Astrocyte of the spinal cord (primary cell): Measurements from ENCODE around the gene PDHX.

ENCODE experiments used
- DNase-seq: peaks from one replicate; pipeline ENCODE4 v3.0.0; 2011; ENCODE audit warnings: low read depth, low spot score
- H3K4me3 ChIP-seq: 2 replicates; pipeline ENCODE4 v1.5.1; 2011; ENCODE audit warnings: low read depth, mild to moderate bottlenecking, low read length, moderate library complexity
- in situ Hi-C: cut with HindIII; loops from 2 replicates; pipeline ENCODE4 v1.10.0; 2017; ENCODE audit warnings: low sequenced_read_pairs
- TF ChIP-seq, protein P1 (sequence below): IDR thresholded peaks from 2 replicates; pipeline ENCODE4 v1.5.1; 2012; ENCODE audit warnings: low read depth, mild to moderate bottlenecking, low read length, inconsistent platforms

Gene PDHX

GRCh38 chr11:35011389-35011788, 95.0 kb downstream of the PDHX start:
- DNase-seq: peak; percentile 36
- TF ChIP-seq, protein P1, sequence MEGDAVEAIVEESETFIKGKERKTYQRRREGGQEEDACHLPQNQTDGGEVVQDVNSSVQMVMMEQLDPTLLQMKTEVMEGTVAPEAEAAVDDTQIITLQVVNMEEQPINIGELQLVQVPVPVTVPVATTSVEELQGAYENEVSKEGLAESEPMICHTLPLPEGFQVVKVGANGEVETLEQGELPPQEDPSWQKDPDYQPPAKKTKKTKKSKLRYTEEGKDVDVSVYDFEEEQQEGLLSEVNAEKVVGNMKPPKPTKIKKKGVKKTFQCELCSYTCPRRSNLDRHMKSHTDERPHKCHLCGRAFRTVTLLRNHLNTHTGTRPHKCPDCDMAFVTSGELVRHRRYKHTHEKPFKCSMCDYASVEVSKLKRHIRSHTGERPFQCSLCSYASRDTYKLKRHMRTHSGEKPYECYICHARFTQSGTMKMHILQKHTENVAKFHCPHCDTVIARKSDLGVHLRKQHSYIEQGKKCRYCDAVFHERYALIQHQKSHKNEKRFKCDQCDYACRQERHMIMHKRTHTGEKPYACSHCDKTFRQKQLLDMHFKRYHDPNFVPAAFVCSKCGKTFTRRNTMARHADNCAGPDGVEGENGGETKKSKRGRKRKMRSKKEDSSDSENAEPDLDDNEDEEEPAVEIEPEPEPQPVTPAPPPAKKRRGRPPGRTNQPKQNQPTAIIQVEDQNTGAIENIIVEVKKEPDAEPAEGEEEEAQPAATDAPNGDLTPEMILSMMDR: no peak
- in situ Hi-C loops: no loop called here
- H3K4me3 ChIP-seq: no peak overlapping the region

DNA sequence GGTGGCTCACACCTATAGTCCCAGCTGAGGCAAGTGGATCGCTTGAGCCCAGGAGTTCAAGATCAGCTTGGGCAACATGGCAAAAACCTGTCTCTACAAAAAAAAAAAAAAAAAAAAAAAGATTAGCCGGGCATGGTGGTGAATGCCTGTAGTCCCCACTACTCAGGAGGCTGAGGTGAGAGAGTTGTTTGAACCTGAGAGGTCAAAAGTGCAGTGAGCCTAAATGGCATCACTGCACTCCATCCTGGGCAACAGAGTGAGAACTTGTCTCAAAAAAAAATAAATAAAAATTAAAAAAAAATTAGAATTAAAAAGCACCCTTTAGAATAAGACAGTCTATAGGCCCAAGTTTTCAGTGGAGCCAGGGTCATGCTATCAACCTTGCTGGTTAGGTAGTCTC, 95.5 kb downstream of the PDHX start:
- TF ChIP-seq, protein P1: no peak
- in situ Hi-C loops: no loop called here
- DNase-seq: no peak
- no peak overlapping the region for H3K4me3 ChIP-seq

DNA sequence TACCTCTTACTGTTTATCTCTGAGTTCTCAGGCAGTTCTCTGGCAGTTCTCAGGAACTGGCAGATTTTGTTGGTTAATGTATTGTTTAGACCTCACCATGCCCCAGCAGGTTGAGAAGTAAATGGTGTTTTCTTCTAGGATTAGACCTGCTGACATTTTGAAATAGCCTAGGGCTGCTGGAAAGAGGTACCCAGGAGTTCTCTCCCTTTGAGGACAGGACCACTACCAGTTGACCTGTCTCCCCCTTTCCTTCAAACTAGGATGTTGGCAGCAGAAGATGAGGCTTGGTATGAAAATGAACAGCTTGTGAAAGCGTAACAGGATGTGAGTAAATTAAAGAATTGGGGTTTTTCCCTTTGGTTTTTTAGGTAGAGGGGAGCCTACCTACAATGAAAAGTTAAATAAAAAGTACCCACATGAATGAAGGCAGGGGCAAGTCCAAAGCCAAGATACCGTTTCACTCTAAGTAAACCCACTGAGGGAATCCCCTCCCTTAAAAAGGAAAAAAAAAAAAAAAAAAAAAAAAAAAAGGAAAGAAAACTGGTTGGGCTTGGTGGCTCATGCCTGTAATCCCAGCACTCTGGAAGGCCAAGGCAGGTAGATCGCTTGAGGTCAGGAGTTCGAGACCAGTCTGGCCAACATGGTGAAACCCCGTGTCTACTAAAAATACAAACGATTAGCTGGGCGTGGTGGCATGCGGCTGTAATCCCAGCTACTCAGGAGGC, 96.2 kb downstream of the PDHX start:
- TF ChIP-seq, protein P1: no peak
- no peak for DNase-seq
- in situ Hi-C loops: no loop called here
- H3K4me3 ChIP-seq: no peak overlapping the region

DNA sequence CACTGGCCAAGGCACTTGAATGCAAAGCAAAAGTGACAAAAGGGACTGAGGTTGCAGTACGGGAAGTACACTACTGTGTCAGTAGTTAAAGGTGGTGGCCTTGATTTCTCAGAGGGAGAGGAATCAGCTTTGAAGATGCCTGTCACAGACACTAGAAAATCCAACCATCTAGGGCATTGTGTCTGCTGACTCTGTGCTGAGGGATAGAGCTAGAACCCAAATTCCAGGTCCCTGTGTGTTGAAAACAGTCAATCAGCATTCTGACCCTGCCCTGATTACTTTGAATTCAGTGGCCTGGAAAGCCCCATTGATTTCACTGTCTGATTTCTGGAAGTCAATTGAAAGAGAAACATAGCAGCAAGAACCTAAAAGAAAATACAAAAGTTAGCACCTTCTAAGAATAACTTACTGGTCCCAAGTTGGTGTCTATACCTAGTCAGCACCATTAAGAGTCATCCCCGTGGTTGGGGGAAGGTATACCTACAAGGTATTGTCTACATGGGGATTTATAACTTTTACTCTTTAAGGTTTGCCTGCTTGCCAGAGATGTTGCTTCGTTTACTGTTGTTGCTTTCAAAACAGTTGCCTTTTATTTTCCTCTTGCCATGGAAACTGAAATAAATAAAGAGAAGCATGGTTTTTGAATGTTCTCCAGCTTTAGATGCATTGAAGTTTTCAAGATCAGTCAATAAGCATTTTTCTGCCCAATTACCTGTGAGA, 97.3 kb downstream of the PDHX start:
- H3K4me3 ChIP-seq: no peak overlapping the region
- TF ChIP-seq, protein P1: no peak
- DNase-seq: peak; percentile 59
- in situ Hi-C loops: no loop called here

DNA sequence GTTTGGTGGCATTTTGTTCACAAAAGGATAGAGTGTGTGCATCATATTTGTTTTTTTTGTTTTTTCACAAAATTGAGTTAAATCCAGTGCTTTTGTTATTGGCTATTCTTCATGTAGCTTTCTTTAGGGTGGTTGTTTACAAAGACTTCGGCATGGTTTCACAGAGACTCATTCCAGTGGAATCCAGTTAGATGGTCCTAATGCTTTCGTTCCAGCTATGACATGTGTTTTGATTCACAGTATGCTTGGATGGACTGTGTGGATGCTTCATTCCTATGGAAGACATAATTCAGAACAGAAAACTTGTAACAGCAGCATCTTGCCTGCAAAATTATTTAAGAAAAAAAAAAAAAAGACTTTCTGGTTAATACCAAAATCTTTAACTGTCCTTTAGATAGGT, 97.9 kb downstream of the PDHX start:
- DNase-seq: peak; percentile 92
- in situ Hi-C loops: no loop called here

DNA sequence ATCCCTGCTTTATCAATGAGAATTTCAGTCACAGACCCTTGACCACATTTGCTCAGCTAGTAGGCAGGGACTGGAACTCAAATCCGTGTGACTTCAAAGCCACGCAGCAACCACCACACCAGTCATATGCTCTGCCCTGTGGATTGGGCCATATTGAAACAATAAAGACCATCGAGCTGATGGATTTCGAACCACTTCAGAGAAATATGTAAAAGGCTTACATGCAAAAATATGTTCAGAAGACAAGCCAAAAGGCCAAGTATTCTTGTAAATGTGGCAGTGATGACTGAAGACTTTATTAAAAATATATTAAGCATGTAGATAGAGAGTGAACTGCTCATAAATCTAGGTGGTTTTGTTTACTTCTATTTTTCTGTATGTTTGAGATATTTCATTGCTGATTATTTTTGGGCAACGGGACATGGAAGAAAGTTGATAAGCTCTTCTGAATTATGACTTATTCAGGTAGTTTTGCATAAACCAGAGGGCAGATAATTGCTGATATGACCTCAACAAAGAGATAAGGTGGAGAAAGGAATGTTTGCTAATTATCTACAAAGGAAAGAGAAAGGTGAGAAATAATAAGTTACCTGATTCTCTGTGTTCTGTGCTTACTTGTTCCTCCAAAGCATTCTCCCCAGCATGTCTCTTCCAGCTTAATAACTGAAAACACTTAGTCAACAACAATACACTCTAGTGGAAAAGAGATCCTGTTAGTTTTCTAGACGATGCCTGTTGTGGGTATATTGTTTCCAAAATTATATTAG, 99.4 kb downstream of the PDHX start:
- DNase-seq: no peak
- TF ChIP-seq, protein P1: no peak
- no peak overlapping the region for H3K4me3 ChIP-seq
- in situ Hi-C loops: no loop called here

More for the DNA sequence above, 97.9 kb downstream of the PDHX start:
- TF ChIP-seq, protein P1: no peak
- no peak overlapping the region for H3K4me3 ChIP-seq
